NCI-H2227 (cell line): ENCODE measurements around the gene PALM3.
"Not testable (repeated sequence)": the region's sequence is repeated elsewhere in the genome, so short reads cannot be mapped to it uniquely, and the experiment has no call there.

ENCODE experiments used
- DNase-seq: peaks from one replicate; lab custom pipeline; 2025; ENCODE audit not compliant: unreplicated experiment; lab: John Stamatoyannopoulos, UW

PALM3 gene

GRCh38 chr19:14059652-14060155 is 2.2 kb downstream of the PALM3 start:
- DNase-seq: no peak

- DNase-seq: no peak
Measured at GRCh38 chr19:14059093-14059480, 2.8 kb downstream of the PALM3 start.

GRCh38 chr19:14058182-14059092 is 3.4 kb downstream of the PALM3 start:
- no peak for DNase-seq

- no peak for DNase-seq
Measured at GRCh38 chr19:14056741-14057356, 5.0 kb downstream of the PALM3 start.

GRCh38 chr19:14056069-14056666 is 5.7 kb downstream of the PALM3 start:
- DNase-seq: no peak

GRCh38 chr19:14055396-14055795 is 6.5 kb downstream of the PALM3 start:
- no peak for DNase-seq

- DNase-seq: no peak
Measured at GRCh38 chr19:14054721-14055120, 7.2 kb downstream of the PALM3 start.

GRCh38 chr19:14054099-14054498 is 7.8 kb downstream of the PALM3 start:
- DNase-seq: no peak

- no peak for DNase-seq
Measured at GRCh38 chr19:14053500-14053899, 8.4 kb downstream of the PALM3 start.

GRCh38 chr19:14053032-14053431 is 8.8 kb downstream of the PALM3 start:
- DNase-seq: no peak

- DNase-seq: no peak
Measured at GRCh38 chr19:14052470-14052869, 9.4 kb downstream of the PALM3 start.

- no peak for DNase-seq
Measured at GRCh38 chr19:14051980-14052379, 9.9 kb downstream of the PALM3 start.

GRCh38 chr19:14050961-14051360 is 10.9 kb downstream of the PALM3 start:
- not testable (repeated sequence) for DNase-seq

- no peak for DNase-seq
Measured at GRCh38 chr19:14050512-14050911, 11.4 kb downstream of the PALM3 start.

- DNase-seq: peak; percentile 9
Measured at GRCh38 chr19:14048443-14049153, 13.3 kb downstream of the PALM3 start.

GRCh38 chr19:14047866-14048265 is 14.0 kb downstream of the PALM3 start:
- DNase-seq: not testable (repeated sequence)

GRCh38 chr19:14042659-14043608 is 18.9 kb downstream of the PALM3 start:
- peak; percentile 68 for DNase-seq

GRCh38 chr19:14039181-14039580 is 22.7 kb downstream of the PALM3 start:
- DNase-seq: no peak

GRCh38 chr19:14035706-14036105 is 26.2 kb downstream of the PALM3 start:
- DNase-seq: no peak

GRCh38 chr19:14035159-14035558 is 26.7 kb downstream of the PALM3 start:
- DNase-seq: not testable (repeated sequence)
